ENCODE measurements around the gene C2orf49. TPM values are rescaled to one million over a fixed set of nuclear protein-coding genes. Genes with fewer than 3 reads are reported as not detected.

C2orf49 gene
- total and polyA plus RNA-seq, 2 of the 8 experiments (the other 6 are each of a cell fraction or from before 2014, with no cell fraction given): 5.6 to 19.9 TPM

DNA sequence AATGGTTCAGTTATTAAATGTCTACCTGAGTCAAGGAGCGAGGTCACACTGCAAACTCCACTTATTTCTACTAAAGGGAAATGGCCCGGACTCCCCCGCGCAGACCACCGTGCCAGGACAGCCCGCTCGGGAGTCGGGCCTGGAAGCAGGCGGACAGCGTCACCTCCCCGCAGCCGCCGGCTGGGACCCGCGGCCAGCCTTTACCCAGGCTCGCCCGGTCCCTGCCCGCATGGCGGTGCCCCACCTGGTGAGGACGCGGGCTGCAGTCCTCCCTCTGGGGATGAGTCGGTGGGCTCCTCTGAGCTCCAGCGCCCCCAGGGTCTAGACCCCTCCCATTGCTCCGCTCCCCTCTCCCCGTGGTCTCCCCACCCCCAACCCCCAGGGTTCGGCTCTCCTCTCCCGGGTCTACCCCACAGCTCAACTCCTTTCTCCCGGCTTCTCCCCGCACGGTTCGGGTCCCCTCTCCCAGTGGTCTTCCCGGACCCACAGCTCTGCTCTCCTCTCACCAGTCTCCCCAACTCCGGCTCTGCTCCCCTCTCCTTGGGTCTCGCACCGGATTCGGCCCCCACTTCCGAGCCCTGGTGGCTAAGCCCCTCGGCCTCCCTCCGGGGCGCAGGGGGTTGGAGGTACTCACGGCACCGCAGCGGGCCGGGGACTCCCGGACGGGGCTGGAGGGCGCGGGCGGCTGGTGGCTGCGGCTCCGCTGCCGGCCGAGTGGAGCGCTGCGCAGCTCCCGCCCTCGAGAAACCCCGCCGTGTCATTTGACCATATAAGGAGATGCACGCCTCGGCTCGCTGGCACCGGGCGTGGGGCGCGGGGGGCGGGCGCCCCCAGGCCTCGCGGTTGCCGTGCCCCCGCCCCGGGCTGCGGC is 61.2 kb downstream of the C2orf49 start, which contains the start of gene FHL2:
Gene FHL2 (minus strand): TSS at position 716 of the 871 bp plus-strand sequence. CDS start 12,535 bp downstream, outside the sequence.
- H2AFZ ChIP-seq (ENCODE audit: low read length): peak within 1 kb of the TSS; percentile 52; the same call in 1 of the 2 replicates
- ChIA-PET POLR2A (ENCODE audit: partially characterized antibody) (interaction anchor here (0.8 to 2.8 kb wide), 19 partner anchors 9 to 153 kb away, joined by 3 to 32 read pairs (median 6); partner anchors contain the start of gene C2orf49), CTCF (ENCODE audit: partially characterized antibody) (interaction anchor here (0.6 to 3.6 kb wide), 8 partner anchors 9 to 122 kb away, joined by 3 to 19 read pairs (median 6); no protein-coding TSS in a partner anchor)
- FAIRE-seq (no peak), DNase-seq (ENCODE audit: low read depth in 1 of 2, low spot score in 2 of 2) (peak; percentile 60 to 89)
- H2BK20ac ChIP-seq (ENCODE audit: low read length): no peak within 1 kb of the TSS
- no peak within 1 kb of the TSS for H3K14ac ChIP-seq (ENCODE audit: insufficient read length)
- H3K79me2 ChIP-seq (ENCODE audit: control insufficient read depth in 1 of 2, insufficient read depth in 2 of 2, low read length in 2 of 2): peaks cover 0 to 44% of the 10 kb centered on the region in 2 experiments; a peak in 2 of 4 replicates
- H3K4me1 ChIP-seq (replicated peaks in 1 of 4; ENCODE audit: control insufficient read depth in 3 of 4, insufficient read depth in 4 of 4, low read length in 3 of 4): peaks cover 0 to 8% (median 4%) of the 10 kb centered on the region in 4 experiments; a peak in 6 of 7 replicates
- no peak within 1 kb of the TSS for H3K4ac ChIP-seq (replicated peaks; ENCODE audit: insufficient read length, low read depth, low read length)
- peak within 1 kb of the TSS; percentile 92 for H3K27ac ChIP-seq (ENCODE audit: low read depth, low read length)
- no peak within 1 kb of the TSS for H2BK15ac ChIP-seq (ENCODE audit: low read length)
- no peak within 1 kb of the TSS for H2AK5ac ChIP-seq (ENCODE audit: low read depth, low read length)
- H3K23ac ChIP-seq (ENCODE audit: insufficient read length): no peak within 1 kb of the TSS
- peak within 1 kb of the TSS; percentile 70 to 95 (median 92) for H3K9ac ChIP-seq (replicated peaks in 1 of 4; ENCODE audit: extremely low read depth in 1 of 4, low read depth in 3 of 4, low read length in 3 of 4)
- H3K36me3 ChIP-seq (ENCODE audit: control insufficient read depth in 2 of 4, insufficient read depth in 4 of 4, low read length in 3 of 4): no peaks in the 10 kb centered on the region; a peak in 1 of 8 replicates
- 2% methylated on average over 56 of the region's 74 CpGs; no CpG with 5 or more reads in 1 of the 2 experiments for WGBS, 2 experiments (ENCODE audit: extremely low coverage in 1 of 2, insufficient coverage in 1 of 2, insufficient read length in 1 of 2, insufficient replicate concordance in 2 of 2, low coverage in 1 of 2, low lambda C conversion rate in 2 of 2, missing lambda C conversion rate in 1 of 2)
- peak within 1 kb of the TSS; percentile 73 for H3K56ac ChIP-seq (replicated peaks; ENCODE audit: insufficient read length, low read depth, low read length)
- peak within 1 kb of the TSS; percentile 82; the same call in 1 of the 2 replicates for H2BK12ac ChIP-seq (ENCODE audit: low read depth, low read length)
- H2BK120ac ChIP-seq (replicated peaks; ENCODE audit: low read depth, low read length): no peak within 1 kb of the TSS
- H3K4me3 ChIP-seq (ENCODE audit: extremely low read depth in 1 of 4, insufficient read depth in 2 of 4, low read depth in 3 of 4, low read length in 4 of 4): peak within 1 kb of the TSS; percentile 81 to 96 (median 92)
- peak within 1 kb of the TSS; percentile 82 for H4K5ac ChIP-seq (ENCODE audit: insufficient read length, low read depth, low read length)
- H3K4me2 ChIP-seq (ENCODE audit: insufficient read depth in 1 of 2, low read depth in 2 of 2, low read length in 2 of 2): peak within 1 kb of the TSS; percentile 54 to 83
- peaks cover 5 to 6% of the 10 kb centered on the region in 2 experiments; a peak in 1 of 4 replicates for H3K9me3 ChIP-seq (ENCODE audit: insufficient read depth in 2 of 2, low read depth in 1 of 2, low read length in 1 of 2)
- H3K27me3 ChIP-seq (replicated peaks in 1 of 4; ENCODE audit: control insufficient read depth in 3 of 4, extremely low read depth in 1 of 4, insufficient read depth in 3 of 4, low read length in 3 of 4): peaks cover 7 to 17% (median 13%) of the 10 kb centered on the region in 4 experiments
- H4K8ac ChIP-seq (ENCODE audit: extremely low read depth, insufficient read depth, low read length): peak within 1 kb of the TSS; percentile 95
- H3K23me2 ChIP-seq (ENCODE audit: low read depth, low read length): peaks cover 4% of the 10 kb centered on the region; the same call in 1 of the 2 replicates
- H3K18ac ChIP-seq (ENCODE audit: extremely low read depth, low read length): peak within 1 kb of the TSS; percentile 89
- 0 out of 2 replicates have a peak within 1 kb of the TSS, but pooled peaks have one; percentile 39 for H2BK5ac ChIP-seq (ENCODE audit: low read depth, low read length)
- H3K79me1 ChIP-seq (ENCODE audit: low read depth, low read length): peaks cover 8% of the 10 kb centered on the region
- peaks cover 0 to 1% of the 10 kb centered on the region in 2 experiments for H4K20me1 ChIP-seq (replicated peaks in 1 of 2; ENCODE audit: control insufficient read depth in 1 of 2, insufficient read depth in 2 of 2, low read length in 2 of 2)
- H4K91ac ChIP-seq (replicated peaks; ENCODE audit: insufficient read length, low read length): peak within 1 kb of the TSS; percentile 59
- peak; percentile 94 for TF ChIP-seq PHF8 (conservative IDR thresholded peaks at IDR 0.05; ENCODE audit: low read depth, low read length)
- TF ChIP-seq, protein P1, sequence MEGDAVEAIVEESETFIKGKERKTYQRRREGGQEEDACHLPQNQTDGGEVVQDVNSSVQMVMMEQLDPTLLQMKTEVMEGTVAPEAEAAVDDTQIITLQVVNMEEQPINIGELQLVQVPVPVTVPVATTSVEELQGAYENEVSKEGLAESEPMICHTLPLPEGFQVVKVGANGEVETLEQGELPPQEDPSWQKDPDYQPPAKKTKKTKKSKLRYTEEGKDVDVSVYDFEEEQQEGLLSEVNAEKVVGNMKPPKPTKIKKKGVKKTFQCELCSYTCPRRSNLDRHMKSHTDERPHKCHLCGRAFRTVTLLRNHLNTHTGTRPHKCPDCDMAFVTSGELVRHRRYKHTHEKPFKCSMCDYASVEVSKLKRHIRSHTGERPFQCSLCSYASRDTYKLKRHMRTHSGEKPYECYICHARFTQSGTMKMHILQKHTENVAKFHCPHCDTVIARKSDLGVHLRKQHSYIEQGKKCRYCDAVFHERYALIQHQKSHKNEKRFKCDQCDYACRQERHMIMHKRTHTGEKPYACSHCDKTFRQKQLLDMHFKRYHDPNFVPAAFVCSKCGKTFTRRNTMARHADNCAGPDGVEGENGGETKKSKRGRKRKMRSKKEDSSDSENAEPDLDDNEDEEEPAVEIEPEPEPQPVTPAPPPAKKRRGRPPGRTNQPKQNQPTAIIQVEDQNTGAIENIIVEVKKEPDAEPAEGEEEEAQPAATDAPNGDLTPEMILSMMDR (IDR thresholded peaks at IDR 0.05; ENCODE audit: control extremely low read depth in 1 of 3, insufficient read depth in 1 of 3, low read depth in 1 of 3, low read length in 3 of 3): peak; percentile 45 to 55 (median 46)
- TF ChIP-seq NANOG (IDR thresholded peaks at IDR 0.05; ENCODE audit: insufficient read depth, low read depth, low read length, poor library complexity, severe bottlenecking): no peak
- TF ChIP-seq TBP (IDR thresholded peaks at IDR 0.05; ENCODE audit: low read depth, low read length): peak; percentile 67; the same call in 1 of the 2 replicates
- peak; percentile 75 for TF ChIP-seq KDM4A (IDR thresholded peaks at IDR 0.05; ENCODE audit: low read depth, low read length, severe bottlenecking)
- TF ChIP-seq SUZ12 (IDR thresholded peaks at IDR 0.05; ENCODE audit: low read length): no peak
- peak; percentile 77; the same call in 1 of the 2 replicates for TF ChIP-seq TAF1 (IDR thresholded peaks at IDR 0.05; ENCODE audit: low read depth, low read length)

Data from H1 (cell line).